ENCODE measurements around the gene PPP1R3C.

GRCh38 chr10:91680487-91680886 lies 47.6 kb upstream of the PPP1R3C start:
- TF ChIP-seq CTCF (IDR thresholded peaks at IDR 0.05) (no peak), ZFX (IDR thresholded peaks at IDR 0.05; ENCODE audit: borderline replicate concordance) (no peak)

All from 22Rv1 (cell line).